Endothelial cell of umbilical vein (primary cell): ENCODE data around the gene DKK3. TPM values are rescaled to one million over a fixed set of nuclear protein-coding genes. Genes with fewer than 3 reads are reported as not detected.

ENCODE experiments used
- BruUV-seq: library from RNA; stranded (reverse); fragments of 400-500 nt; replicated peaks from 2 replicates; lab custom pipeline; 2021; lab: Mats Ljungman, UMichigan
- CTCF ChIA-PET: fragments of 300-600, 350-600 bp; sonication (Branson Sonifier 250); formaldehyde crosslinking; loops from one replicate; lab custom pipeline; 2021; ENCODE audit warnings: antibody characterized with exemption, inconsistent platforms; lab: Charles Lee
- POLR2A ChIA-PET: fragments of 300-600, 350-600 bp; sonication (Branson Sonifier 250); formaldehyde crosslinking; loops from one replicate; lab custom pipeline; 2021; ENCODE audit warnings: antibody characterized with exemption, inconsistent platforms; lab: Charles Lee
- DNase-seq: peaks from one replicate; pipeline ENCODE4 v3.0.0-alpha.2; 2011; ENCODE audit warnings: low read depth, low spot score
- FAIRE-seq: peaks from 2 replicates; lab custom pipeline; 2011; peaks lifted over from hg19 to GRCh38; lab: Jason Lieb, UNC
- H2AFZ ChIP-seq: 2 replicates; pipeline ENCODE4 v1.6.0; 2012; ENCODE audit warnings: low read depth, low read length, control low read depth, inconsistent platforms
- H3K27ac ChIP-seq: 2 replicates; pipeline ENCODE4 v1.5.1; 2011; ENCODE audit warnings: low read depth, mild to moderate bottlenecking, control low read depth, low read length, moderate library complexity; ENCODE audit not compliant: insufficient read depth
- H3K27me3 ChIP-seq, 2 experiments: 2 replicates each; pipeline versions ENCODE4 v1.6.0 to v1.6.1; 2011; ENCODE audit warnings: low read length in 2 of 2, mixed read lengths in 1 of 2; ENCODE audit not compliant: control insufficient read depth in 2 of 2, insufficient read depth in 2 of 2
- H3K36me3 ChIP-seq, 2 experiments: 2 replicates in 1 of 2; 3 replicates in 1 of 2; pipeline ENCODE4 v1.5.1; 2011; ENCODE audit warnings: low read length in 2 of 2, mild to moderate bottlenecking in 1 of 2, moderate library complexity in 1 of 2; ENCODE audit not compliant: control insufficient read depth in 2 of 2, insufficient read depth in 2 of 2; ENCODE audit errors: extremely low read depth in 1 of 2
- H3K4me1 ChIP-seq: 3 replicates; pipeline ENCODE4 v1.5.1; 2011; ENCODE audit warnings: mild to moderate bottlenecking, low read length; ENCODE audit not compliant: control insufficient read depth, insufficient read depth; ENCODE audit errors: extremely low read depth
- H3K4me2 ChIP-seq: 2 replicates; pipeline ENCODE4 v1.6.1; 2011; ENCODE audit warnings: low read length, control low read depth, mixed read lengths; ENCODE audit not compliant: insufficient read depth
- H3K4me3 ChIP-seq, 3 experiments: fragments of 200-600 bp in 1 of 3; sonication (generic), shearing (Covaris generic) in 1 of 3; replicated peaks in 1 of 3; 2 replicates each; pipeline ENCODE4 v1.5.1; 2011 to 2016; ENCODE audit warnings: control low read depth in 3 of 3, low read length in 3 of 3, mild to moderate bottlenecking in 2 of 3, inconsistent platforms in 1 of 3, low read depth in 1 of 3, moderate library complexity in 1 of 3; ENCODE audit not compliant: insufficient read depth in 1 of 3
- H3K79me2 ChIP-seq: 2 replicates; pipeline ENCODE4 v1.6.0; 2012; ENCODE audit warnings: low read length, inconsistent platforms; ENCODE audit not compliant: control insufficient read depth, insufficient read depth
- H3K9ac ChIP-seq: replicated peaks from 2 replicates; pipeline ENCODE3; 2011; ENCODE audit warnings: low read length, control low read depth; ENCODE audit not compliant: insufficient read depth; ENCODE audit errors: extremely low read depth
- H3K9me1 ChIP-seq: replicated peaks from 3 replicates; pipeline ENCODE4 v1.6.0; 2011; ENCODE audit warnings: mild to moderate bottlenecking, low read length; ENCODE audit not compliant: control insufficient read depth, insufficient read depth; ENCODE audit errors: extremely low read depth
- H3K9me3 ChIP-seq: replicated peaks from 2 replicates; pipeline ENCODE4 v1.5.1; 2012; ENCODE audit warnings: low read length, inconsistent platforms; ENCODE audit not compliant: control insufficient read depth, insufficient read depth
- H4K20me1 ChIP-seq: replicated peaks from 2 replicates; pipeline ENCODE3; 2011; ENCODE audit warnings: mild to moderate bottlenecking, low read length; ENCODE audit not compliant: control insufficient read depth, insufficient read depth; ENCODE audit errors: extremely low read depth
- EZH2 ChIP-seq: IDR thresholded peaks from 2 replicates; pipeline ENCODE4 v1.6.1; 2012; ENCODE audit warnings: borderline replicate concordance, low read depth, mild to moderate bottlenecking, moderate library complexity, low read length, inconsistent platforms; ENCODE audit not compliant: severe bottlenecking
- FOS ChIP-seq: IDR thresholded peaks from 2 replicates; pipeline ENCODE4 v1.6.1; 2011; ENCODE audit warnings: mild to moderate bottlenecking, low read length, moderate library complexity, borderline replicate concordance; ENCODE audit not compliant: insufficient read depth
- GATA2 ChIP-seq: IDR thresholded peaks from 2 replicates; pipeline ENCODE4 v1.7.0; 2011; ENCODE audit warnings: low read depth, mild to moderate bottlenecking, moderate library complexity, mixed read lengths, low read length; ENCODE audit not compliant: insufficient read length, insufficient read depth
- JUN ChIP-seq: IDR thresholded peaks from 2 replicates; pipeline ENCODE4 v1.6.1; 2011; ENCODE audit warnings: borderline replicate concordance, low read depth; ENCODE audit not compliant: insufficient read length, insufficient read depth
- MYC ChIP-seq: IDR thresholded peaks from one replicate; pipeline ENCODE4 v1.6.1; 2011; ENCODE audit warnings: mild to moderate bottlenecking, low read depth, low read length
- POLR2A ChIP-seq: IDR thresholded peaks from 2 replicates; pipeline ENCODE4 v1.6.1; 2012; ENCODE audit warnings: low read depth, mild to moderate bottlenecking, control low read depth, low read length
- POLR2AphosphoS5 ChIP-seq: IDR thresholded peaks from 2 replicates; pipeline ENCODE4 v1.6.1; 2012; ENCODE audit warnings: low read depth, mild to moderate bottlenecking, control low read depth, low read length, moderate library complexity; ENCODE audit not compliant: insufficient read depth
- dilution Hi-C: fragments of 300-500 bp; cut with MboI; formaldehyde crosslinking; loops from one replicate; pipeline ENCODE4 v1.15.0; 2019; ENCODE audit warnings: low sequenced_read_pairs; ENCODE audit not compliant: extremely low pct_ligation_motif_present
- intact Hi-C: fragments of 100-400 bp; cut with micrococcal nuclease; formaldehyde crosslinking; loops from one replicate; pipeline ENCODE4 v1.10.0; 2022
- polyA plus RNA-seq, 4 experiments: library from polyadenylated mRNA; depleted of rRNA in 3 of 4; stranded (reverse) in 3 of 4; unstranded in 1 of 4; fragments of >200 nt; gene quantifications; 2 replicates each; pipeline versions ENCODE4 v1.2.1 to v1.2.3, GENCODE V29; 2011 to 2012; ENCODE audit warnings: missing spikeins in 1 of 4
- total RNA-seq: library from RNA; stranded (reverse); gene quantifications from 2 replicates; pipeline ENCODE4 v1.2.3, GENCODE V29; 2021
- TF ChIP-seq, protein P1 (sequence below): IDR thresholded peaks from 2 replicates; pipeline ENCODE4 v1.6.1; 2011; ENCODE audit not compliant: insufficient read depth, insufficient read length
- TF ChIP-seq, protein P2 (sequence below), 2 donors: IDR thresholded peaks; 1 replicate in 1 of 2; 2 replicates in 1 of 2; pipeline ENCODE4 v1.5.1; 2011; ENCODE audit warnings: low read length in 2 of 2, mild to moderate bottlenecking in 2 of 2, moderate library complexity in 2 of 2, control low read depth in 1 of 2, inconsistent platforms in 1 of 2, low read depth in 1 of 2; ENCODE audit not compliant: insufficient read depth in 1 of 2; ENCODE audit errors: extremely low read depth in 1 of 2

DKK3 gene
- total and polyA plus RNA-seq, 2 donors (not counting 3 experiments of a cell fraction or from before 2014, with no cell fraction given) = 131 to 335 TPM

DNA sequence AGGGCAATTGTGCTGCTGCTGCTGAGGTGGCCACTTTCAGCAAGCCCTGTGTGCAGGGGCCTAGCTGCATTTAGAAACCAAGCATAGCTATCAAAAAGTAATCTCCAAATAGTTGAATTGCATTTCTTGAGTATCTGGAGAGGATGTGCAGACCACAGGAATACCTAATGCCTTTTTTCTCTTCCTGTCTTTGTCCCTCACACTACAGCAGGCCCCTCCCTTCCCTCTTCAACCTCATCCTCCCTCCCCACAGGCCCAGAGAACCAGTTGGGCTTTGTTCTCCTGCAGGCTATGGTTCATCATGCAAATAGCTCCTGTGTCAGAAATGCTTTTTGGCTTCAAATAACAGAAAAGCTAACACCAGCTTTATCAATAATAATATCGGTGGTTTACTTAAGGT, 47.7 kb downstream of the DKK3 start:
- Histone ChIP-seq H3K9ac (no peak overlapping the region), H3K36me3 (peaks cover 3 to 14% of the 10 kb centered on the region in 2 experiments), H3K27ac (no peak overlapping the region), H3K4me2 (no peak overlapping the region), H4K20me1 (no peaks in the 10 kb centered on the region), H3K4me1 (peaks cover 11% of the 10 kb centered on the region), H2AFZ (no peak overlapping the region), H3K27me3 (no peaks in the 10 kb centered on the region), H3K4me3 (no peak overlapping the region), H3K9me3 (no peaks in the 10 kb centered on the region), H3K79me2 (no peaks in the 10 kb centered on the region), H3K9me1 (no peaks in the 10 kb centered on the region)
- CTCF ChIA-PET = interaction anchor here (1.0 to 3.1 kb wide), 6 partner anchors 16 to 321 kb away, joined by 3 to 10 read pairs (median 4); partner anchors contain the start of gene DKK3
- dilution Hi-C loops = no loop called here
- FAIRE-seq (peak; percentile 31), DNase-seq (no peak)
- intact Hi-C loops = no loop called here
- POLR2A ChIA-PET = no interaction called here
- no TSS peak for BruUV-seq
- no peak for TF ChIP-seq POLR2A
- TF ChIP-seq POLR2AphosphoS5 = no peak
- TF ChIP-seq, protein P1, sequence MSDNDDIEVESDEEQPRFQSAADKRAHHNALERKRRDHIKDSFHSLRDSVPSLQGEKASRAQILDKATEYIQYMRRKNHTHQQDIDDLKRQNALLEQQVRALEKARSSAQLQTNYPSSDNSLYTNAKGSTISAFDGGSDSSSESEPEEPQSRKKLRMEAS = no peak
- no peak for TF ChIP-seq GATA2
- no peak for TF ChIP-seq JUN
- TF ChIP-seq, protein P2, sequence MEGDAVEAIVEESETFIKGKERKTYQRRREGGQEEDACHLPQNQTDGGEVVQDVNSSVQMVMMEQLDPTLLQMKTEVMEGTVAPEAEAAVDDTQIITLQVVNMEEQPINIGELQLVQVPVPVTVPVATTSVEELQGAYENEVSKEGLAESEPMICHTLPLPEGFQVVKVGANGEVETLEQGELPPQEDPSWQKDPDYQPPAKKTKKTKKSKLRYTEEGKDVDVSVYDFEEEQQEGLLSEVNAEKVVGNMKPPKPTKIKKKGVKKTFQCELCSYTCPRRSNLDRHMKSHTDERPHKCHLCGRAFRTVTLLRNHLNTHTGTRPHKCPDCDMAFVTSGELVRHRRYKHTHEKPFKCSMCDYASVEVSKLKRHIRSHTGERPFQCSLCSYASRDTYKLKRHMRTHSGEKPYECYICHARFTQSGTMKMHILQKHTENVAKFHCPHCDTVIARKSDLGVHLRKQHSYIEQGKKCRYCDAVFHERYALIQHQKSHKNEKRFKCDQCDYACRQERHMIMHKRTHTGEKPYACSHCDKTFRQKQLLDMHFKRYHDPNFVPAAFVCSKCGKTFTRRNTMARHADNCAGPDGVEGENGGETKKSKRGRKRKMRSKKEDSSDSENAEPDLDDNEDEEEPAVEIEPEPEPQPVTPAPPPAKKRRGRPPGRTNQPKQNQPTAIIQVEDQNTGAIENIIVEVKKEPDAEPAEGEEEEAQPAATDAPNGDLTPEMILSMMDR (IDR thresholded peaks at IDR 0.05; ENCODE audit: extremely low read depth in 1 of 2, insufficient read depth in 1 of 2, low read depth in 1 of 2, low read length in 2 of 2) = no peak
- TF ChIP-seq EZH2 = no peak
- no peak for TF ChIP-seq FOS
- no peak for TF ChIP-seq MYC
